ENCODE measurements around the gene SMIM32.

Gene SMIM32

GRCh38 chr5:136221340-136221739, 28.4 kb upstream of the SMIM32 start:
- no peak for TF ChIP-seq CTCF (conservative IDR thresholded peaks at IDR 0.05; ENCODE audit: low read depth)
- CTCF ChIA-PET, result no interaction called here
- H3K27ac ChIP-seq, result no peak overlapping the region
- no peak for DNase-seq (ENCODE audit: low spot score)
- POLR2A ChIA-PET (ENCODE audit: low non-redundant PET), result no interaction called here

DNA sequence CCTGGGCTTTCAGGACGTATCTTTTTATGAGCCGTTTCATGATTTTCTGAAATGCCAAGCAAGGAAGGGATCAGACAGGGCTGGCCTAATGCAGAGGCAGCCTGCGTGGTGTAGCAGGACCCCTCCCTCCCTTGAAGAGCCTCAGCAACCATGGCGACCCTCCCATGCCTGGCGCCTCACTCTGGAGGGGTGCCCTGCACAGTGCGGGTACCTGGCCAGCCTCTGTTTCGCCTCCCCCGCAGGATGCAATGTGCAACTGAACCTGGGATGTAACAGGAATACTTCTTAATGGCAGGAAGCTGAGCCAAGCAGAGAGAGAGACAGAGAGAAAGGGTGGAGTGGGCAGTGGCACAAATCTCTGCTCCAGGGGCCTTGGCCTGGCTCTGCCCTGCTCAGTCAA, 23.3 kb upstream of the SMIM32 start:
- no peak overlapping the region for H3K27ac ChIP-seq
- CTCF ChIA-PET, result interaction anchor here (0.6 to 1.1 kb wide), 2 partner anchors 11 to 1675 kb away, joined by 3 read pairs; no protein-coding TSS in a partner anchor
- TF ChIP-seq CTCF (conservative IDR thresholded peaks at IDR 0.05; ENCODE audit: low read depth), result no peak
- POLR2A ChIA-PET (ENCODE audit: low non-redundant PET), result no interaction called here
- DNase-seq (ENCODE audit: low spot score), result no peak

- ChIA-PET CTCF (no interaction called here), POLR2A (ENCODE audit: low non-redundant PET) (no interaction called here)
- H3K27ac ChIP-seq, result no peak overlapping the region
- no peak for DNase-seq (ENCODE audit: low spot score)
- TF ChIP-seq CTCF (conservative IDR thresholded peaks at IDR 0.05; ENCODE audit: low read depth), result no peak
Measured at GRCh38 chr5:136215812-136216211, 22.9 kb upstream of the SMIM32 start.

DNA sequence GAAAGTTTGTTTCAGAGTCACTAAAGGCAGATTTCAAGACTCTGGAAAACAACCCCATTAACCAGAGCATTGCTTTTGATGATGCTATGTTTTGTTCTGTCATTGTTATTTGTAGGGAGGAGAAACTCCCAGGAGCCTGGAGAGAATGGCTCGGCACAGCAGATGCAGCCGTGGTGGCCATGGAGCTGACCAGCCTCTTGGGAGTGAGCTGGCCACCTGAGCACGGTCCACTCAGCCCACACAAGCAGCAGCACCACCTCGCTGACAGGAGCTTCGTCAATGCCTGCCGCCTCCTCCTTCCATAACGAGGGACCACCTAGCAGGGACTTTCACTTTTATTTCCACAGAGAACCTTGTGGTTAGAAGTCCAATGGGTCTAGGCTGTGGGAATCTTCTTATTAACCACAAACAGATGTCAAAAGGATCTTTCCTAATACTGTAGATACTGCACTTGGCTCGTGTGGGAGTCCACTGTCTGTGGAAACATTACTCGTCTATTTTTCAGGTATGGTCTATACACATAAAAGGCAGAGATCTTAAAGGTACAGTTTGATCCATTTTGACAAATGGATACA, 21.0 kb upstream of the SMIM32 start:
- no peak for DNase-seq (ENCODE audit: low spot score)
- ChIA-PET CTCF (no interaction called here), POLR2A (ENCODE audit: low non-redundant PET) (no interaction called here)
- no peak overlapping the region for H3K27ac ChIP-seq
- no peak for TF ChIP-seq CTCF (conservative IDR thresholded peaks at IDR 0.05; ENCODE audit: low read depth)

GRCh38 chr5:136212252-136212721, 19.3 kb upstream of the SMIM32 start:
- peak; percentile 91 for TF ChIP-seq CTCF (conservative IDR thresholded peaks at IDR 0.05; ENCODE audit: low read depth)
- CTCF ChIA-PET, result interaction anchor here (0.6 to 2.1 kb wide), 26 partner anchors 12 to 747 kb away, joined by 3 to 11 read pairs (median 4); partner anchors contain the start of gene SMIM32
- DNase-seq (ENCODE audit: low spot score), result peak; percentile 68
- no peak overlapping the region for H3K27ac ChIP-seq
- POLR2A ChIA-PET (ENCODE audit: low non-redundant PET), result no interaction called here

- no peak for TF ChIP-seq CTCF (conservative IDR thresholded peaks at IDR 0.05; ENCODE audit: low read depth)
- H3K27ac ChIP-seq, result no peak overlapping the region
- POLR2A ChIA-PET (ENCODE audit: low non-redundant PET), result no interaction called here
- DNase-seq (ENCODE audit: low spot score), result no peak
- CTCF ChIA-PET, result interaction anchor here (0.6 to 2.1 kb wide), 23 partner anchors 12 to 746 kb away, joined by 3 to 11 read pairs (median 4); partner anchors contain the start of gene SMIM32
Measured at GRCh38 chr5:136211282-136212040, 18.5 kb upstream of the SMIM32 start.
